ENCODE results near the gene MRPL40.
"Not testable (repeated sequence)": the region's sequence is repeated elsewhere in the genome, so short reads cannot be mapped to it uniquely, and the experiment has no call there.

MRPL40 gene

DNA sequence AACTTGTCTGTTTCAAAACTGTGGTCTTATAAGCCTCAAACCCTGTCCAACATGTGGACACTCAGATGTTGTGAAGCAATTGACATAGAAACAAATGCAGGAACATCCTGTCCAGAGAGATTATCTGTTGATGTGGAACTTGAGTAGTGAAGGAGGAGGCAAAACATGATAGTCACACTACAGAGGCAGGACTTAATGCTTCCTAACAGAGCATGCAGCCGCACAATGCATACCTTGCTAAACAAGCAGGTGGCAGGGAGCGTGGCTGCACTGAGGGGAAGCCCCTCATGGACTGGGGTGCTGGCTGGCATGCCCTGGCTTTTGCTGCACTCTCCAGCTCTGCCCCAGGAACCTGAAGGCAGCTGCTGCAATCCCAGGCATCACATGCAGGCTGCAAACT is 9.8 kb downstream of the MRPL40 start:
- no peak for DNase-seq

DNA sequence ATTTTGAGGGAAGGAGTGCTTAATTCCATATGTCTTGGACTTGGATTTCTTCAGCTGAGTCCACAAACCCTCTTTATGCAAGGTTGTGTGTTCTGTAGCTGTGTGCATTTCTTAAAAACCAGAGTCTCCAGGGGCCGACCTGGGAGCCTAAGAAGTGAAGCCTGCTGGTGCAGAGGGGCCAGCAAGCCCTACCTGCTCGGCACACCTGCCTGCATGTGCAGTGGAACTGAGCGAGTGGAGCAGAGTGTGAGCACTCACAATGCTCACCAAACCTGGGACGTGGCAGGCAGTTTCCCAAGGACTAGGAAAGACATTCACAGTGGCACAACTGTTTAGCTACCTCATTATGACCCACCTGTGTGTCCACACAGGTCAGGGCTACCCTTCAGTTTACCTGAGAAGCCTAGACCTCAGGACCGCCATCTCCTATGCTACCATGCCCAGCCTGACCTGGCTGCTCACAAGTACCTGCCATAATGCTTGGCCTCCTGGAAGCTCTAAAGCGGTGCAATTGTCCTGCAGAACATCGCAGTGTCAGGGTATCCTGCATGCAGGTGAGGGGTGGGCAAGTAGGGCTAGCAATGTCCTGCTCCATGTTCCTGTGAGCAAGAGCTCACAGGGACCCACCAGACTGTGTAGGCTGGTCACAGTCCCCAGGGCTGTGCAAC is 11.3 kb downstream of the MRPL40 start:
- DNase-seq: no peak

DNA sequence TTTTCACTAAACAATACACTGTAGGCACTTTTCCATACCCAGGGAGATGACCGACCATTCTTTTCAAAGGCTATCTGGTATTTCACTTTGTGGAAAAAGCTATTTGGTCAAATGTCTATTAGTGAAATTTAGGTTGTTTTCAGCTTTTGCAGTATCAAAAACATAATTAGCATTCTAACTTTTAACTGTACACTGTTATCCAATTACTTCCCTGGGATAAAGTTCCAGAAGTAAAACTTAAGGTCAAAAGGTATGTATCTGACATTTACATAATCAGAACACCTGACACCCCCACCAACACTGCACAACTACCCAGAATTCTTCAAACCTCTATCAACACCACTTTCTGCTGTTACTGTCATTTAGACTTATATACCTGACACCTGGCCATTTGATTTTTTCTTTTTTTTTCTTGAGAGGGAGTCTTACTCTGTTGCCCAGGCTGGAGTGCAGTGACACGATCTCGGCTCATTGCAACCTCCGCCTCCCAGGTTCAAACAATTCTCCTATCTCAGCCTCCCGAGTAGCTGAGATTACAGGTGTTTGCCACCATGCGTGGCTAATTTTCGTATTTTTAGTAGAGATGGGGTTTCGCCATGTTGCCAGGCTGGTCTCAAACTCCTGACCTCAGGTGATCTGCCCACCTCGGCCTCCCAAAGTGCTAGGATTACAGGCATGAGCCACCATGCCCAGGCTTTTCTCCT is 13.1 kb downstream of the MRPL40 start:
- not testable (repeated sequence) for DNase-seq

DNA sequence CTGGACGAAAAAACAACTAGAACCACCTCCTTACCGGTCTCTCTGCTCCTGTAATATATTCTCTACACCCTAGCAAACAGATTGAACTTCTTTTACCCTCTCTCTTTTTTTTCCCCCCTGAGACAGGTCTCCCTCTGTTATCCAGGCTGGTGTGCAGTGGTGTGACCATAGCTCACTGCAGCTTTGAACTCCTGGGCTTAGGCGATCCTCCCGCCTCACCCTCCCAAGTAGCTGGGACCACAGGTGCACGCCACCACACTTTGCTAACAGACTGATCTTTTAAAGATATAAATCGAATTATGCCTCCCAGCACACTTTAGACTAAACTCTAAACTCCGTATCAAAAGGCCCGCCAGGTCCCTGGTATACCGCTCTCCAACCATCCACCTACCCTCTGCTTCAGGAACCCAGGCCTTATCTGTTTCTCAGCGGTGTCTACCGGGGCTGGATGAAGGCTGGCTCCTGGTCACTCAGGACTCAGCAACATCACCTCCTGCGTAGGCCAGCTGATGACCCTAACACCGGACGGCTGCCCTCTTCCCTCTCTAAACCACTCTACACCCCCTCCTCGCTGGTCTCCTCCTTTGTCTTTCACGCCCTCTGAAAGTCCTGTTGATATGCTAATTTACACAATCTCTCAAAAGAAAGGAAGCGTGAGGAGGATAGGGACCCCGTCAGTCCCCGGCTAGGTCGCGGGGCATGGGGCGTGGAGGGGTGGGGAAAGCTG is 14.4 kb downstream of the MRPL40 start:
- no peak for DNase-seq

- peak; percentile 84 to 94 (median 87) for DNase-seq
These were observed 15.2 kb downstream of the MRPL40 start, which contains the start of gene C22orf39 for GRCh38 chr22:19447330-19448075. TSS of gene C22orf39 (minus strand) at chr22:19447711. CDS start at chr22:19447688, 23 bp downstream.

DNA sequence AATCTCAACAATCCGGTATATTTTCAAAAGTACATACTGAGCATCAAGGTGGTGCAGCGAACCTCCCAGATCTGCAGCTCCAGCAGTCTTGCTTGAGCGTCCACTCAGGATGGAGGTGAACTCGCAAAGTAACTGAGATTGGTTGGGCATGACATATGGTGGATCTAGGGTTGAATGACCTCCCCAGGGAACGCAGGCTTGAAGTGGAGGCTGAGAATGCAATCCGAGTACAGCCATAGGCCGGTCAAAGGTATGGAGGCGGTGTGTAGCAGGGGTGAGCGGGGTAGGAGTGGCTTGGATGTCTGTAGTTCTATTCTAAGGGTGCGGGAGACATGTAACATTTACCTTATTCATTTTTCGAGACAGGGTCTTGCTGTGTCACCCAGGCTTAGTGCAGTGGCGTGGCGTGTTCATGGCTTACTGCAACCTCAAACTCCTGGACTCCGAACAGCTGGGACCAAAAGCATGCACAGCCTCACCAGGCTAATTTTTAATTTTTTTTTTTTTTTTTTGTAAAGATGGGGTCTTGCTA is 15.8 kb downstream of the MRPL40 start:
- DNase-seq: peak; percentile 70 to 83 (median 79)

GRCh38 chr22:19448739-19449421 is 16.5 kb downstream of the MRPL40 start:
- DNase-seq: no peak

DNA sequence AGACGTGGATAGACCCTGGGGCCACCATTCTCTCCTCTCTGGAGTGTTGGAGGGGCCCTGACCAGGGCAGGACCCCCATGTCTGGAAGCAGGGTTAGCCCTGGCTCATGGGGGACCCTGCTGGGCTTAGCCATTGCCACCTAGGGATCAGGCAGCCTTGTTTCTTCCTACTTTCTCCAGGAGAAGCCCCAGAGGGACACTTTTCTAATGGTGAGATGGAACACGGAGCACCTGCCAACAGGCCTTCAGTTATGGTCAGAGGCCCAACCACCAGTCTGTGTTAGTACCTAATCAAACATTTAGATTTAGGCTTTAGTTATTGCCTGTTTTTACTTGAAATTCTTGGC is 17.1 kb downstream of the MRPL40 start:
- DNase-seq: no peak

- no peak for DNase-seq
These were observed 18.2 kb downstream of the MRPL40 start for GRCh38 chr22:19450363-19451175.

DNA sequence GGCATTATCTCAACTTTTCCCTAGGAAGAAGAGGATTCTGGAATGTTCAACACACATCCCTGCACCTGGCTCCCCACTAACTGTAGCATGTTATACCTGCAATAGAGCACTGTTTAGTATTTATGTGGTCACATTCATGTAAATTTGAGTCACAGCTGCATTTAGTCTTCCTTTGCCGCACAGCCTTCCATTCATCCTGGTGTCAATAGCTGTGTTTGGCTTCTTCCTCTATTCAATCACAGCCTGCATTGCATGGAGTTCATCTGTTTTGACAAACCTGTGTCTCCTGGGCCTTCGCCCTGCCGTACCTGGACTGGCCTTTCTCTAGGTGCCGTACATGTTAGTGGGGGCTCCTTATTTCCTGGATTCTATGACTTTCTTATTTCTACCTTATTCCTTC is 19.2 kb downstream of the MRPL40 start:
- DNase-seq: no peak

DNA sequence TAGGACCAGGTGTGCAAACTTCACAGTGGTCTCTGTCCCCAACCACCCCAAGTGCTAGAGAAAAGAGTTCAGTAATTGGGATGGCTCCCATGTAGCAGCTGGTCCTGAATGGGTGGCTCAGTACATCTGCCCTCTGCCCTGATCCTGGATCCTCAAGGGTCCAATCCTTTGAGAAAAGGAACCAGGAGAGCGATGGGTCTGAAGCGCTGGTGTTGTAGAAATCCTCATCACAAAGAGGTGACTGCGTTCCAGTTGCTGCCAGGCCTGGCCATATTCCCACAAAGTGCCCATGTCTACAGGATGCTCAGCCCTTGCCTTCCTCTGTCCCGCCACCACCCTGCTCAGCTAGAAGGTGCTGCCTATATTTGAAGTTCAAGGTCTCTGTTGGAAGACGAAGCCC is 21.4 kb downstream of the MRPL40 start:
- no peak for DNase-seq

- DNase-seq: no peak
These were observed 21.8 kb downstream of the MRPL40 start for GRCh38 chr22:19454156-19454555.

GRCh38 chr22:19455033-19455432 is 22.7 kb downstream of the MRPL40 start:
- DNase-seq: no peak

DNA sequence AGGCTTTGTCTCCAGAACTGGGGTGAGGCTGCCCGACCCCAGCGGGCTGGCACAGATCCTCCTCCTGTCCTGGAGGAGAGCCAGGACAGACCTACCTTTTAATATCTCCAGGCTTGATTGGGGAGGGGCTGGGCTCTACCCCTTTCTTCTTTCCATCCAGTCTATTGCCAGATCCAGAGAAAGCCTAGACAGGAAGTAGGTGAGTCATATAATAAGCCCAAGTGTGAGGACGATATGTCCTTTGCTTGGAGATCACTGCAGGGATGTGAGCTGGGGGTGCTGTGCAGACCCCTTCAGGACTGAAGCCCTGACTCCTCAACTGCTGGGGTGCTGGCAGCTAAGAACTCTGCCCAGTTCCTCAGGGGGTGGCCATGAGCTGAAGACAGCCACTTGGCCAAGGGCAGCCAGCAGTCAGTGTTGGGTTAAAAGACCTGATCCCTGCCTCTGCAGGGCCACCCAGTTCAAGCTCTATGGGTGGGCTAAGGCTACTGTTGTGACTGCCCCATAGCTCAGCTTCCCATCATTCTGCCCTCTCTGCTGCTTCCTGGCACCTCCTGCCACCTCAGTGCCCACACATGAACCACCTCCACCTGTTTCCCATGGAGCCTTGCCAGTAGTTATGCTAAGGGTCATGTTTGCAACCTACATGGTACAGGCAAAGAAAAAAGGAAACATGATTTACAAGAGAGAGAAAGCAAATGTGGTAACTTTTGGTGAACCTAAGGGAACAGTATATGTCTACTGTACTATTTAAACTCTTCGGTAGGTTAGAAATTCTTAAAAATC is 23.4 kb downstream of the MRPL40 start:
- DNase-seq: no peak

GRCh38 chr22:19456541-19456940 is 24.2 kb downstream of the MRPL40 start:
- no peak for DNase-seq

DNA sequence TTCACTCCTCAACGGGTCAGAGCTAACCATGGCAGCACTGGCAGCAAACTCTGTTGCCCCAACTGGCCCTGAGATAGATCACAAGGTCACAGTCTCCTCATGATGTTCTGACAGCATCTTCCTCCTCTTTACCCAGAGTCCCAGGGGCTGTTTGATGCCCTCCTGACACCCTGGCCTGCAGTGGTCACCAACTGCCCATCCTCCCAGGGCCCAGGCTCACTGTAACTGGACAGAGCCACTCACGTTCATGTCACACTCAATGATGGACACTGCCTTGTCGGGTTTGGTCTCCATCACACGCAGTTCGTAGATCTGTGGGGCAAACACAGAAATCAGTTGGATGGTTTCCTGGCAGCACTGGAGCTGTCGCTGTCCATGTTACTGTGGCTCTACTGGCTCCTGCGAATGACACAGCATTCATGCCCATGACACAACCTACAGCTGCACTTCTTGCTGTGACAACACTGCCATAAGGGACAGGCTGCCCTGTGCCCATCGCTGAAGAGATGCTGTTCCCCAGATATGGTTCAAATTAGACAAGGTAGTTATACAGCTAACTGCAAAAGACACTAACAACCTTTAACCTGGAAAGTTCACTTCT is 25.6 kb downstream of the MRPL40 start:
- DNase-seq: no peak

- DNase-seq: no peak
These were observed 27.7 kb downstream of the MRPL40 start for GRCh38 chr22:19460036-19460435.

GRCh38 chr22:19461506-19461905 is 29.2 kb downstream of the MRPL40 start:
- no peak for DNase-seq

GRCh38 chr22:19463008-19463407 is 30.7 kb downstream of the MRPL40 start:
- no peak for DNase-seq
